Stimulated activated CD8-positive, alpha-beta memory T cell treated with anti-CD3 and anti-CD28 coated beads, Interleukin-4, amount 100 ng/mL, for 4 hours (primary cell): ENCODE measurements around the gene DOCK4.

Experiments
- DNase-seq, 2 donors: peaks; one replicate each; pipeline ENCODE4 v3.0.0-alpha.2; 2020; ENCODE audit warnings: low read depth in 2 of 2, low spot score in 1 of 2

Gene DOCK4

GRCh38 chr7:111690364-111691111 lies 515.7 kb downstream of the DOCK4 start:
- DNase-seq = no peak

- DNase-seq = no peak
These were observed 520.9 kb downstream of the DOCK4 start for GRCh38 chr7:111685349-111685748.

- DNase-seq = no peak
These were observed 523.4 kb downstream of the DOCK4 start for GRCh38 chr7:111682588-111683340.

- no peak for DNase-seq
These were observed 525.0 kb downstream of the DOCK4 start for GRCh38 chr7:111681242-111681641.

GRCh38 chr7:111678986-111679385 lies 527.2 kb downstream of the DOCK4 start:
- DNase-seq = no peak

- no peak for DNase-seq
These were observed 527.9 kb downstream of the DOCK4 start for GRCh38 chr7:111678281-111678680.

- no peak for DNase-seq
These were observed 528.4 kb downstream of the DOCK4 start for GRCh38 chr7:111677848-111678247.

- no peak for DNase-seq
These were observed 529.4 kb downstream of the DOCK4 start for GRCh38 chr7:111676811-111677210.
